ENCODE measurements around the gene LRRTM4.

The LRRTM4 gene

GRCh38 chr2:77232909-77233425 is 289.2 kb downstream of the LRRTM4 start:
- TF ChIP-seq, protein P1, sequence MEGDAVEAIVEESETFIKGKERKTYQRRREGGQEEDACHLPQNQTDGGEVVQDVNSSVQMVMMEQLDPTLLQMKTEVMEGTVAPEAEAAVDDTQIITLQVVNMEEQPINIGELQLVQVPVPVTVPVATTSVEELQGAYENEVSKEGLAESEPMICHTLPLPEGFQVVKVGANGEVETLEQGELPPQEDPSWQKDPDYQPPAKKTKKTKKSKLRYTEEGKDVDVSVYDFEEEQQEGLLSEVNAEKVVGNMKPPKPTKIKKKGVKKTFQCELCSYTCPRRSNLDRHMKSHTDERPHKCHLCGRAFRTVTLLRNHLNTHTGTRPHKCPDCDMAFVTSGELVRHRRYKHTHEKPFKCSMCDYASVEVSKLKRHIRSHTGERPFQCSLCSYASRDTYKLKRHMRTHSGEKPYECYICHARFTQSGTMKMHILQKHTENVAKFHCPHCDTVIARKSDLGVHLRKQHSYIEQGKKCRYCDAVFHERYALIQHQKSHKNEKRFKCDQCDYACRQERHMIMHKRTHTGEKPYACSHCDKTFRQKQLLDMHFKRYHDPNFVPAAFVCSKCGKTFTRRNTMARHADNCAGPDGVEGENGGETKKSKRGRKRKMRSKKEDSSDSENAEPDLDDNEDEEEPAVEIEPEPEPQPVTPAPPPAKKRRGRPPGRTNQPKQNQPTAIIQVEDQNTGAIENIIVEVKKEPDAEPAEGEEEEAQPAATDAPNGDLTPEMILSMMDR (IDR thresholded peaks at IDR 0.05; ENCODE audit: low read depth, low read length) = no peak
- no peak overlapping the region for H3K4me3 ChIP-seq (ENCODE audit: low read depth, low read length)

DNA sequence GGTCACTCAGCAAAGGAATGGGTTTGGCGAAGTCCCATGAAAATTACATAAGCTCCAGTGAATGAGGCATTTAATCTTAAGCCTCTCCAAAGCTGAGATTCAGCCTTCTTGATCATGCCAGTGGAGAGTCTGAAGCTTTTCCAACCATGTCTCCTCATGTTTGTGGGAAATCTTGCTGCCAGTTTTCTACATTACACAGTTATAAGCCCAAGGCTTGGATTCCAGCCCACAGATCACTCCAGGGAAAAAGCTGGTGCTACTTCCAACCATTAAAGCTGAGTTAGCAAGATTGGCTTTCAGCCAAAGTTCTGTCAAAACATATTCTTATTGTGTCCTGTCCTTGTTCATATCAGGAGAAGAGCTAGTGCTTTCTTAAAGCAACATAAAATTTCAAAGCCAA is 293.8 kb downstream of the LRRTM4 start:
- TF ChIP-seq, protein P1 (IDR thresholded peaks at IDR 0.05; ENCODE audit: low read depth, low read length) = no peak
- H3K4me3 ChIP-seq (ENCODE audit: low read depth, low read length) = no peak overlapping the region

DNA sequence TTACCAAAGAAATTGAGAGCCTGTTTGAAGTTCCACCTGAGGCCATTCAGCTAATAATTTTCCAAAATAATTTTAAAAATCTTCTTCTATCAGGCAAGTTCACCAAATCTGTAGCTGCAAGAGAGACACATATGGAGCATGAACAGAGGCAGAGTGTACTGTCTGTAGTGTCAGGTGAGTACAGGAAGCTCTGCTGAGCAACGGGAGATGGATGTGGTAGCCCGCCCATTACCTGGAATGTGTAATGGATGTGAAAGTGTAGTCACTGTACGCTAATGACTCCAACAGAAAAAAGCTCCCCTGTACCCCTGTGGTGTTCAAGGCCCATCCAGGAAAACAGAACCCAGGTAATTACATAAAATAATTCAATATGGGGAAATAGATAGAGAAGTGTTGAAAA is 311.5 kb downstream of the LRRTM4 start:
- H3K4me3 ChIP-seq (ENCODE audit: low read depth, low read length) = no peak overlapping the region
- TF ChIP-seq, protein P1 (IDR thresholded peaks at IDR 0.05; ENCODE audit: low read depth, low read length) = no peak

DNA sequence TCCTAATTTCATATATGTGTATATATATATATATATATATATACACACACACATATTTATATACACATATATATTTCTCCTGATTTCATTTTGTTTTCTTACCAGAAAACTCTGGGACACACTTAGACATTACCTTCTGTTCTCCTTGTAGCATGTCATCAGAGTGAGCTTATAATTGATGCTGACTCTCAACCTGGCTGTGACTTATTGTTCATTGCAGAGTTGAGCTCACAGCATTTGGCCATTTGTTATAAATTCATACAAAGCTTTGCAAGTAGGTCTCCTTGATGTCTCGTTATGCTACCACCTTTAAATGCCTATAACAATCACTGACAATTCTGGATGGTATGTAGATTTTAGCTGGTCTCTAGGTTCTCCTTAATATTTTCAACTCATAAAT is 314.8 kb downstream of the LRRTM4 start:
- TF ChIP-seq, protein P1 (IDR thresholded peaks at IDR 0.05; ENCODE audit: low read depth, low read length) = no peak
- H3K4me3 ChIP-seq (ENCODE audit: low read depth, low read length) = no peak overlapping the region

DNA sequence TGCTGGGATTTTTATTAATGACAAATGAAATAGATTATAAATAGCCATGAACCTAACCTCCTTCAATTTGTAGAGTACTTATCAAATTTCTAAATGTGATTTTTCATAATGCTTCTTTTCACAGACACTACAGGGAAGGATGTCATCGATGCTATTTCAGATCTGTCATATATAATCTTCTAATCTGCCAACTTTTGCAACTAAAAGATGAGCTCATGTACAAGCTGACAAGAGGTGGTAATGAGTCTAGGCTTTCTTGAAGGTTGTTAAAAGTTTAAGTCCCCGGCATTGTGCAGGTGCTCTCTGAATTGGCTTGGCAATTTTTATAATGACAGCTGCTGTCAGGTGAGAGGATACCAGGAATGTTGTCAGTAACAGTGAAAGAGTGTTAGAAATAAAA is 320.4 kb downstream of the LRRTM4 start:
- TF ChIP-seq, protein P1 (IDR thresholded peaks at IDR 0.05; ENCODE audit: low read depth, low read length) = no peak
- no peak overlapping the region for H3K4me3 ChIP-seq (ENCODE audit: low read depth, low read length)

- H3K4me3 ChIP-seq (ENCODE audit: low read depth, low read length) = no peak overlapping the region
- TF ChIP-seq, protein P1 (IDR thresholded peaks at IDR 0.05; ENCODE audit: low read depth, low read length) = no peak
These were observed 322.8 kb downstream of the LRRTM4 start for GRCh38 chr2:77199411-77199810.

- TF ChIP-seq, protein P1 (IDR thresholded peaks at IDR 0.05; ENCODE audit: low read depth, low read length) = no peak
- H3K4me3 ChIP-seq (ENCODE audit: low read depth, low read length) = no peak overlapping the region
These were observed 328.2 kb downstream of the LRRTM4 start for GRCh38 chr2:77193858-77194448.
